H1 (cell line): ENCODE measurements around the gene RAB11A. TPM values are rescaled to one million over a fixed set of nuclear protein-coding genes. Genes with fewer than 3 reads are reported as not detected.

ENCODE experiments used
- CEBPB ChIP-seq: IDR thresholded peaks from 2 replicates; pipeline ENCODE4 v1.6.1; 2012; ENCODE audit warnings: low read depth, low read length
- CREB1 ChIP-seq: IDR thresholded peaks from 2 replicates; pipeline ENCODE4 v1.6.1; 2012; ENCODE audit warnings: inconsistent platforms
- EP300 ChIP-seq, 2 experiments: IDR thresholded peaks; 1 replicate in 1 of 2; 2 replicates in 1 of 2; pipeline ENCODE4 v1.6.1; 2011 to 2012; ENCODE audit warnings: low read depth in 2 of 2, low read length in 2 of 2, mild to moderate bottlenecking in 2 of 2, borderline replicate concordance in 1 of 2, inconsistent platforms in 1 of 2, moderate library complexity in 1 of 2
- FOSL1 ChIP-seq: IDR thresholded peaks from 2 replicates; pipeline ENCODE4 v1.6.1; 2011; ENCODE audit warnings: mild to moderate bottlenecking, low read depth, low read length, moderate library complexity; ENCODE audit not compliant: insufficient read depth
- GABPA ChIP-seq: IDR thresholded peaks from 2 replicates; pipeline ENCODE4 v1.6.1; 2011; ENCODE audit warnings: mild to moderate bottlenecking, low read length, moderate library complexity, borderline replicate concordance; ENCODE audit not compliant: insufficient read depth
- GTF2F1 ChIP-seq: IDR thresholded peaks from 2 replicates; pipeline ENCODE4 v1.6.1; 2012; ENCODE audit warnings: low read depth, low read length, improper control_type of control experiment, borderline replicate concordance
- NRF1 ChIP-seq: IDR thresholded peaks from 2 replicates; pipeline ENCODE4 v1.6.1; 2011; ENCODE audit warnings: mild to moderate bottlenecking, low read depth, low read length, improper control_type of control experiment
- TAF1 ChIP-seq: IDR thresholded peaks from 2 replicates; pipeline ENCODE4 v1.6.1; 2011; ENCODE audit warnings: mild to moderate bottlenecking, low read depth, low read length
- polyA plus RNA-seq, 7 experiments: library from polyadenylated mRNA; depleted of rRNA in 3 of 7; stranded (reverse) in 5 of 7; unstranded in 2 of 7; fragments of >200 nt in 5 of 7; fragments of 200-250 nt in 2 of 7; gene quantifications; 1 replicate in 5 of 7; 2 replicates in 1 of 7; 4 replicates in 1 of 7; pipeline versions ENCODE4 v1.2.1 to v1.2.3, GENCODE V29; 2011 to 2013; ENCODE audit warnings: missing spikeins in 2 of 7, mixed read lengths in 2 of 7
- total RNA-seq: library from RNA; stranded (reverse); fragmentation: NEBNext Ultra II Directional; extraction: Animal tissue kit (Norgen Biotek cat#: 25700); gene quantifications from 2 replicates; pipeline ENCODE4 v1.2.1, GENCODE V29; 2021

The RAB11A gene
- total and polyA plus RNA-seq, 2 of the 8 experiments (the other 6 are each of a cell fraction or from before 2014, with no cell fraction given) = 211 to 254 TPM

DNA sequence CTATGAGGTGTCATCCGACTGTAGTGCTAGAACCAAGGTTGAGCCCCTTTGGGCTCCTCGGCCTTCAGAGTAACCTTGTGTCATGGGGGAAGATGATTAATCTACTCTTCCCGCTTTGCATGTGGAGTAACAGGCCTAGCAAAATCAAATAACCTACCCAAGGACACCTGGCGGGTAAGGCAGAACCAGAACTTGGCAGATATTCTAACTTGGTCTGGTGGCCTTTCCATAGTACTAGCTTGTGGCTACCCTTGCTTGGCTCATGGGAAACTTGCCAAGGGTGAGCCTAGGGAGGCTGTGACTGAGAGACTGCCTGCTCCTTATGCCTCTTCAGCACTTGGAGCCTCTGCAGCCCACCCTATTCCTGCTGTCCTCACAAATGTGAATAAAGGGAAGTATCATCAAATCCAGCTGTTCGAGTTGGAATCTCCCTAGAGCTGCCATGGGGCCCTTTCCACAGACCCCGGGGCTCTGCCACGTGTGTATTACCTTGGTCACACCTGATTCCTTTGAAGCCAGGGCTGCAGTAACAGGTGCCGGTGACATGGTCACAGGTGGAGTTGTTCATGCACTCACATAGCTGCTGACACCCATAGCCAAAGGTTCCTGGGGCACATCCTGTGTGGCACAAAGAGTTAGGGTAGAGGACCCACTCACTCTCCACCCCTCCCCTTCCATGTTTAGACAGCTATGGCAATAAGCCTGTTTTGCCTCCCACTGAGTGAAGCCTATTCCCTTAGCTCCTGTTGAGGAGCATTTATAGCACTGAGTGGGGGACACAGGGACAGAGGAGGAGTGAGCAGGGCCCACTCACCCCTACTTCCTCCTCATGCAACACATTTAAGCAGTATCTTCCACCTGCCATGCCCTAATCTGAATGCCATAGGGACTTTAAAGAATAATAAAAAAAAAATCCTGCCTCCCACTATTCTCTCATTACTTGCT lies 46.0 kb downstream of the RAB11A start (continued):
- TF ChIP-seq FOSL1 = no peak
- TF ChIP-seq GTF2F1 = no peak
- TF ChIP-seq NRF1 = no peak
- no peak for TF ChIP-seq GABPA
- no peak for TF ChIP-seq CEBPB
- TF ChIP-seq CREB1 = no peak
- no peak for TF ChIP-seq EP300 (IDR thresholded peaks at IDR 0.05; ENCODE audit: borderline replicate concordance in 1 of 2, low read depth in 2 of 2, low read length in 2 of 2)
- TF ChIP-seq TAF1 = no peak
- TF ChIP-seq, all 59 proteins: peak for 0
